Gastroesophageal sphincter (tissue), 4 donors: ENCODE results near the gene APRT. TPM values are rescaled to one million over a fixed set of nuclear protein-coding genes. Genes with fewer than 3 reads are reported as not detected.

ENCODE experiments used
- ATAC-seq: fragments of 150-250 bp; one replicate; pipeline ENCODE4 v1.9.1; 2016; ENCODE audit warnings: mild to moderate bottlenecking, moderate library complexity
- H3K27ac ChIP-seq, 4 donors: fragments of 200-600 bp; sonication (generic) in 3 of 4; 1 replicate in 3 of 4; 2 replicates in 1 of 4; pipeline ENCODE4 v1.5.1; 2016 to 2019
- H3K27me3 ChIP-seq: fragments of 200-600 bp; sonication (generic); one replicate; pipeline ENCODE4 v1.5.1; 2019
- H3K36me3 ChIP-seq, 2 donors: fragments of 200-600 bp; sonication (generic); one replicate each; pipeline ENCODE4 v1.5.1; 2019; ENCODE audit warnings: control low read depth in 1 of 2
- H3K4me1 ChIP-seq, 3 donors: fragments of 200-600 bp; sonication (generic); 1 replicate in 2 of 3; 2 replicates in 1 of 3; pipeline ENCODE4 v1.5.1; 2016 to 2019; ENCODE audit warnings: control low read depth in 2 of 3
- H3K4me3 ChIP-seq, 2 donors: fragments of 200-600 bp; sonication (generic); one replicate each; pipeline ENCODE4 v1.5.1; 2019; ENCODE audit warnings: mild to moderate bottlenecking in 1 of 2, moderate library complexity in 1 of 2
- H3K9me3 ChIP-seq, 3 donors: fragments of 200-600 bp; sonication (generic); one replicate each; pipeline ENCODE4 v1.5.1; 2017 to 2019; ENCODE audit warnings: control low read depth in 2 of 3
- EP300 ChIP-seq: sonication (generic); formaldehyde crosslinking; IDR thresholded peaks from one replicate; pipeline ENCODE4 v1.6.1; 2017; ENCODE audit warnings: antibody characterized with exemption, mild to moderate bottlenecking
- POLR2A ChIP-seq, 2 donors: fragments of 450-650 bp; IDR thresholded peaks; one replicate each; pipeline ENCODE4 v1.6.1; 2017; ENCODE audit warnings: antibody characterized with exemption in 2 of 2, mild to moderate bottlenecking in 2 of 2, moderate library complexity in 1 of 2
- POLR2AphosphoS5 ChIP-seq: sonication (generic); formaldehyde crosslinking; IDR thresholded peaks from one replicate; pipeline ENCODE4 v1.6.1; 2017; ENCODE audit warnings: antibody characterized with exemption
- WGBS, 2 donors: methylation state at CpG; one replicate each; pipeline ENCODE4 v1.1.5; 2018; ENCODE audit warnings: low coverage in 1 of 2; 5-methylcytosine and 5-hydroxymethylcytosine counted together
- total RNA-seq, 4 donors: library from RNA; depleted of rRNA; stranded (reverse); fragments of >200 nt; gene quantifications; one replicate each; pipeline ENCODE4 v1.1.0, GENCODE V29; 2016
- TF ChIP-seq, protein P1 (sequence below), 4 experiments: fragments of 200-600 bp in 2 of 4; fragments of 450-650 bp in 2 of 4; sonication (generic) in 1 of 4; IDR thresholded peaks; one replicate each; pipeline ENCODE4 v1.5.1; 2017 to 2019; ENCODE audit warnings: antibody characterized with exemption in 4 of 4, mild to moderate bottlenecking in 2 of 4, moderate library complexity in 2 of 4

The APRT gene
- total RNA-seq, 4 donors from 2014 or later: 64.9 to 103 (median 92.9) TPM

DNA sequence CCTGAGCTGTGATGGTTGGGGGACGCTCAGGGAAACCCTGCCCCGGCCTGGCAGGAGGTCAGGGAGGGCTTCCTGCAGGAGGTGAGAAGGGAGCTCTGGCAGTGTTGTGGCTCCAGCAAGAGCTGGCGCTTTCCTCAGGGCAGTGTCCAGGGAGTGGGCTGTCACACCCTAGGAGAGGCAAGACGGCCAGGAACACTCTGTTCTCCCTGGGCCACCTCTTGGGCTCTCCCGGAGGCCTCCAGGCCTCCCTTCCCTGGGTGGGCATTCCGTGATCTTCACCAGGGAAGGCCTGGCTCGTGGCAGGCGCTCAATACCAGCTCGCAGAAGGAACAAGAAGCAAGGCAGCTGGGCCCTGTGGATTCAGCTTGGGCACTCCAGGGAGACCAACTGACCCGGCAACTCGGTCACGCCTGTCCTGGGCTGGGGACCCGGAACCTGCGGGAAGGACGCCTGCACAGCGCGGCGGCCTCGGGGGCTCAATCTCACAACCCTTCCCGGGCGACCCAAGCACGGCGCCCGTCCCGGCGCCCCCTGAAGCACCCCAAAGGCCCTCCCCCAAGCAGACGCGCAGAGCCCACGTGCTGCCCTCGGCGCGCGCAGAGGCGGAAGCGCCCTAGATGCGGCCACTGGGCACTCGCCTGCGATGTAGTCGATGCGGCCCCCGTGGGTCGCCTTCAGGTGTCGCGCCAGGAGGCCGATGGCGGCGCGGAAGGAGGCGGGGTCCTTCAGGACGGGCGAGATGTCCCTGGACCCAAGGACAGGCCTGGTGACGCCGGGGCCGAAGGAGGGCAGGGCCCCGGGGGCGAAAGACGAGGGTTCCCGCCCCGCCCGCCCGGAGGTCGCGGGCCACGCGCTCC lies 588 bp downstream of the APRT start:
- no peaks in the 10 kb centered on the region for H3K9me3 ChIP-seq
- ATAC-seq: peak; percentile 70
- H3K4me1 ChIP-seq: peaks cover 0 to 45% (median 22%) of the 10 kb centered on the region in 3 donors
- H3K36me3 ChIP-seq: peaks cover 0 to 27% of the 10 kb centered on the region in 2 donors
- peak overlapping the region; percentile 56 to 68 for H3K4me3 ChIP-seq
- H3K27me3 ChIP-seq: no peaks in the 10 kb centered on the region
- peak overlapping the region; percentile 70 to 97 (median 92) for H3K27ac ChIP-seq
- no CpG with 5 or more reads among the region's 65 CpGs for WGBS, 2 donors
- TF ChIP-seq, protein P1, sequence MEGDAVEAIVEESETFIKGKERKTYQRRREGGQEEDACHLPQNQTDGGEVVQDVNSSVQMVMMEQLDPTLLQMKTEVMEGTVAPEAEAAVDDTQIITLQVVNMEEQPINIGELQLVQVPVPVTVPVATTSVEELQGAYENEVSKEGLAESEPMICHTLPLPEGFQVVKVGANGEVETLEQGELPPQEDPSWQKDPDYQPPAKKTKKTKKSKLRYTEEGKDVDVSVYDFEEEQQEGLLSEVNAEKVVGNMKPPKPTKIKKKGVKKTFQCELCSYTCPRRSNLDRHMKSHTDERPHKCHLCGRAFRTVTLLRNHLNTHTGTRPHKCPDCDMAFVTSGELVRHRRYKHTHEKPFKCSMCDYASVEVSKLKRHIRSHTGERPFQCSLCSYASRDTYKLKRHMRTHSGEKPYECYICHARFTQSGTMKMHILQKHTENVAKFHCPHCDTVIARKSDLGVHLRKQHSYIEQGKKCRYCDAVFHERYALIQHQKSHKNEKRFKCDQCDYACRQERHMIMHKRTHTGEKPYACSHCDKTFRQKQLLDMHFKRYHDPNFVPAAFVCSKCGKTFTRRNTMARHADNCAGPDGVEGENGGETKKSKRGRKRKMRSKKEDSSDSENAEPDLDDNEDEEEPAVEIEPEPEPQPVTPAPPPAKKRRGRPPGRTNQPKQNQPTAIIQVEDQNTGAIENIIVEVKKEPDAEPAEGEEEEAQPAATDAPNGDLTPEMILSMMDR (IDR thresholded peaks at IDR 0.05): peak in 1 of 4 experiments; percentile 4
- TF ChIP-seq POLR2AphosphoS5 (peak; percentile 86), POLR2A (IDR thresholded peaks at IDR 0.05) (peak; percentile 85), EP300 (no peak)

DNA sequence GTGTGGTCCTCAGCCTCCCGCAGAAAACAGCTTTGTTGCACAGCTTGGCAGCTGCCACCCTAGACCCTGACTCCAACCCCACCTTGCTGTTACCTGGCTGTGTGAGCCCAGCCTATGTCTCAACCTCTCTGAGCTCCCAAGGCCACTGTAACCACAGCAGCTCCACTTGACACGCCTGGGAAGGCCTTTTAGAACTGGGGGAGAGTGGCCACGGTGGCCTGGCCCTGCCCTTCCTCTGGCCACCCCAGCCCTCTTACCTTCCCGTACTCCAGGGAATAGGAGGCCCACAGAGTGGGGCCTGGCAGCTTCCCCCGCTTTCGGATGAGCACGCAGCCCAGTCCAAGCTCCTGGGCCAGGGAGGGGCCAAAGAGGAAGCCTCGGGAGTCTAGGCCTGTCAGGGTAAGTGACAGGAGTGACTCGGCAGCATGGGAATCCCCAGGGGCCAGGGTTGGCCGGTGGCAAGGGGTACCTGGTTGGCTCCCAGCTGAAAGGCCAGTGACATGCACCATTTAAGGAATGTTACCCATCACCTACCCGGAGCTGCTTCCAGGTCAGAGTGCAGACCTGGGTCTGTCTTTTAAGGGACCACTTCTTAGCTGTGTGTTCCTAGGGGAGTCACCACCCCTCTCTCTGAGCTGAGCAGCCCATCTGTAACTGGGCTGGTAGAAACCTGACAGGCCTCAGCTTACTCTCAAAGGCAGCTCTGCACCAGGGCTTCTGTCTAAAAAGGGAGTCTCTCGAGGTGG lies 1.4 kb downstream of the APRT start:
- no peak for ATAC-seq
- Histone ChIP-seq H3K4me3 (peak overlapping the region; percentile 56 to 68), H3K9me3 (no peaks in the 10 kb centered on the region), H3K27ac (peak overlapping the region in 3 of 4 donors; percentile 90 to 97 (median 93)), H3K36me3 (peaks cover 0 to 27% of the 10 kb centered on the region in 2 donors), H3K4me1 (peaks cover 0 to 45% (median 22%) of the 10 kb centered on the region in 3 donors), H3K27me3 (no peaks in the 10 kb centered on the region)
- 33% methylated on average over 1 of the region's 12 CpGs; no CpG with 5 or more reads in 1 of the 2 donors for WGBS, 2 donors
- TF ChIP-seq, protein P1 (IDR thresholded peaks at IDR 0.05): no peak
- TF ChIP-seq EP300 (no peak), POLR2A (IDR thresholded peaks at IDR 0.05) (no peak), POLR2AphosphoS5 (no peak)

DNA sequence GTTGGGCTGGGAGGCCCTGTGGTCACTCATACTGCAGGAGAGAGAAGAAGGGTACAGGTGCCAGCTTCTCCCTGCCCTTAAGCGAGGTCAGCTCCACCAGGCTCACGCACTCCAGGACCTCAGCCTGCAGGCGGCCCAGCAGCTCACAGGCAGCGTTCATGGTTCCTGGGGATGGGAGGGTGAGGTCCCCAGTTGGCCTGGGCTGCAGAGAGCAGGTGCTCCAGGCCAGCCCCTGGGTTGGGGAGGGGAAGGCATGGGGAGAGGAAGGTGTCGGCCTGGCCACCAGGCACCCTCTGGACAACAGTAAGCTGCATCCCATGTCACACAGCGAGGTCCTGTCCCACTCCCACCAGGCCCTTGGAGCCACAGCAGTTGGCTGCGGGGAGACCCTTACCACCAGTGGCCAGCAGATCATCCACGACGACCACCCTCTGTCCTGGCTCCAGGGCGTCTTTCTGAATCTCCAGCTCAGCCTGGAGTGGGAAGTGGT lies 2.0 kb downstream of the APRT start:
- peaks cover 1% of the 10 kb centered on the region for H3K27me3 ChIP-seq
- peaks cover 0 to 27% of the 10 kb centered on the region in 2 donors for H3K36me3 ChIP-seq
- WGBS, 2 donors: no CpG with 5 or more reads among the region's 10 CpGs
- H3K4me3 ChIP-seq: no peak overlapping the region
- H3K9me3 ChIP-seq: no peaks in the 10 kb centered on the region
- H3K27ac ChIP-seq: peak overlapping the region in 2 of 4 donors; percentile 93 to 97
- no peak for TF ChIP-seq POLR2A (IDR thresholded peaks at IDR 0.05)
- TF ChIP-seq POLR2AphosphoS5: no peak
- TF ChIP-seq EP300: no peak
- TF ChIP-seq, protein P1 (IDR thresholded peaks at IDR 0.05): no peak
- peaks cover 0 to 48% (median 23%) of the 10 kb centered on the region in 3 donors for H3K4me1 ChIP-seq
- no peak for ATAC-seq

DNA sequence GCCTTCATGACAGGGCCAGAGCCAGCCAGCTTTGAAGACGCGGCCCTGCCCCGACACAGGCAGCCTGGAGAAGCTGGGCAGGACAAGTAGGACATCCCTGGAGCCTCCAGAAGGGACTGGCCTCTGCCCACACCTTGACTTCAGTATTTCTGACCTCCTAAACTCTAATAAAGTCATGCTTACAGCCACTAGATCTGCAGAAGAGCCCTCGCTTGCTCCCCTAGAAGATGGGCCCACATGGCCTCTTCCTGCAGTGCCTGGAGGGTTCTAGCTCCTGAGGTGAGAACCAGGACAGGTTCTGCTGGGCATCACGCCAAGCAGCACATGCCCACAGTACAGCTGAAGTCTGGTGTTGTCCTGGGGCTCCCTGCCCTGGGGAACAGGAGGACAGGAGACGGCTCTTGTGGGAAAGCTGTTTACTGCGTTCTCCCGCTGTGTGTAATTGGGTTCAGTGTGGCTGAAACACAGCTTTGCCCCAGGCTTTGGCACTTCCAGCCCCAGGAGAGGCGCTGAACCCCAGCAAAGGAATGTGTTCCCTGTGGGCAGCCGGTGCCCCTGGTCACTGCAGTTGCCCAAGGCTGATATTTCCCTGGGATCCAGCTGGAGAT lies 2.6 kb downstream of the APRT start:
- no peaks in the 10 kb centered on the region for H3K9me3 ChIP-seq
- H3K4me3 ChIP-seq: no peak overlapping the region
- WGBS, 2 donors: 100% methylated on average over 3 of the region's 10 CpGs
- ATAC-seq: no peak
- H3K36me3 ChIP-seq: peaks cover 0 to 27% of the 10 kb centered on the region in 2 donors
- H3K27ac ChIP-seq: peak overlapping the region in 1 of 4 donors; percentile 93
- TF ChIP-seq POLR2A (IDR thresholded peaks at IDR 0.05) (no peak), POLR2AphosphoS5 (no peak), EP300 (no peak)
- TF ChIP-seq, protein P1 (IDR thresholded peaks at IDR 0.05): no peak
- peaks cover 0 to 53% (median 29%) of the 10 kb centered on the region in 3 donors for H3K4me1 ChIP-seq
- peaks cover 7% of the 10 kb centered on the region for H3K27me3 ChIP-seq
